HG03521 (cell line): ENCODE results near the gene PRUNE2.
"Not testable (repeated sequence)": the region's sequence is repeated elsewhere in the genome, so short reads cannot be mapped to it uniquely, and the experiment has no call there.

ENCODE experiments used
- ATAC-seq: cut with Tn5 transposase; IDR thresholded peaks from one replicate; pipeline ENCODE4 v1.9.1; 2021; ENCODE audit warnings: mild to moderate bottlenecking, moderate library complexity; ENCODE audit not compliant: unreplicated experiment

Gene PRUNE2

DNA sequence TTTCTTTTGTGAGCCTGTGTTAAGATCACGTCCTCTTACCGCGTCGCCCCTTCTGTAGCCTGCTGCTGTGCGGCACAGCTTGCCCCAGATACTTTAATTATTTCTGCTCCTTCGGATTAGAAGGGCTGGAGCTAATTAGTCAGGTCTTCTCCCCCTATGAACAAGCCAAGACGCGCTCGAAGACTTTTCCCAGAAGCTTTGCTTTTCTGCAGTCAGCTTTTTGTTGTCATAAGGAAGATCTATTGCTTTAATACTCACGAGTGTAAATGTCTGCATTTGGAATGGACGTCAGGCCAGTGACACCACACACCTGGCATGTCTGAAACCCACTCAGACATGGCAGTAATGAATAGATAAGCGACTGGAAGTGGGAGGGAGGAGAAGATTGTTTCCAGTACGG, 37.0 kb downstream of the PRUNE2 start:
- no peak for ATAC-seq

DNA sequence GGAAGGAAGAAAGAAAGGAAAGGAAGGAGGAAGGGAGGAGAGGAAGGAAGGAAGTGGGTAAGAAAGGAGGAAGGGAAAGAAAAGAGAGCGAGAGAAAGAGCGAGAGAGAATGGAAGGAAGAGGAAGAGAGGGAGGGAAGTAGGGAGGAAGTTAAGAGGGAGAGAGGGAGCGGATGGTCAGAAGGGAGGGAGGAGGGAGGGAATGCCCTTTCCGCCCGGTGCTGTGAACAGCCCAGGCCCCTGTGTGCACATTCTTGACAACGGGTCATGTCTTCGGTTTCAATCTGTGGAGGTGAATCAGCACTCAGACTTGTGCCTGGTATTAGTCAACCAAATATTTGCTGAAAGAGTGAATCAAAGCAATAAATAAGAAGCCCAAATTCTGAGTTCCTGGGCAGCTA, 39.2 kb downstream of the PRUNE2 start:
- ATAC-seq, result no peak

DNA sequence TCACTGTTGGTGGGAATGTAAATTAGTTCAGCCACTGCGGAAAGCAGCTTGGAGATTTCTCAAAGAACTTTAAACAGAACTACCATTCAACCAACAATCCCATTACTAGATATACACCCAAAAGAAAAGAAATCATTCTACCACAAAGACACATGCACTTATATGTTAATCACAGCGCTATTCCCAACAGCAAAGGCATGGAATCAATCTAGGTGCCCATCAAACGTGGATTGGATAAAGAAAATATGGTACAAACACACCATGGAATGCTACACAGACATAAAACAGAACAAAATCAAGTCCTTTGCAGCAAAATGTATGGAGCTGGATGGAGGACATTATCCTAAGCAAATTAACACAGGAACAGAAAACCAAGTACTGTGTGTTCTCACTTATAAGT, 42.1 kb downstream of the PRUNE2 start:
- ATAC-seq, result no peak

DNA sequence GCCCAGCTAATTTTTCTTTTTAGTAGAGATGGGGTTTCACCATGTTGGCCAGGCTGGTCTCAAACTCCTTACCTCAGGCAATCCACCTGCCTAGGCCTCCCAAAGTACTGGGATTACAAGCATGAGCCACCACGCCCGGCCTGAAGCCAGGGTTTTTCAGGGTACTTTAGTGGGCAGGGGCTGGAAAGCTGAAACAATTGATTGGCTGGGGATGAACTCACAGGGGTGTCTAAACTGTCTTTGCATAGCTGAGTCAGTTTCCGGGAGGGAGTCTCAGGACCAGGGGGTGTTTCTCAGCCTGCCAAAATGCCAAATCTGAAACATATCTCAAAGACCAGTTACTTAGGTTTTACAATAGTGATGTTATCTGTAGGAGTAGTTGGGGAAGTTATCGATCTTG, 46.1 kb downstream of the PRUNE2 start:
- no peak for ATAC-seq

DNA sequence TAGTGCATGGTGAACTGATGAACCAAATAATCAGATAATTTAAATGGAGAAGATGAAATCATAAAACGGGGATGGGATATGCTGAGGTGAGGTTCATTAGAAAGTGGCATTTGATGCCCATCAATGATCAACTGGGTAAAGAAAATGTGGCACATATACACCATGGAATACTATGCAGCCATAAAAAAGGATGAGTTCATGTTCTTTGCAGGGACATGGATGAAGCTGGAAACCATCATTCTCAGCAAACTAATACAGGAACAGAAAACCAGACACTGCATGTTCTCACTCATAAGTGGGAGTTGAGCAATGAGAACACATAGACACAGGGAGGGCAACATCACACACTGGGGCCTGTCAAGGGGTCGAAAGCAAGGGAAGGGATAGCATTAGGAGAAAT, 47.7 kb downstream of the PRUNE2 start:
- not testable (repeated sequence) for ATAC-seq

DNA sequence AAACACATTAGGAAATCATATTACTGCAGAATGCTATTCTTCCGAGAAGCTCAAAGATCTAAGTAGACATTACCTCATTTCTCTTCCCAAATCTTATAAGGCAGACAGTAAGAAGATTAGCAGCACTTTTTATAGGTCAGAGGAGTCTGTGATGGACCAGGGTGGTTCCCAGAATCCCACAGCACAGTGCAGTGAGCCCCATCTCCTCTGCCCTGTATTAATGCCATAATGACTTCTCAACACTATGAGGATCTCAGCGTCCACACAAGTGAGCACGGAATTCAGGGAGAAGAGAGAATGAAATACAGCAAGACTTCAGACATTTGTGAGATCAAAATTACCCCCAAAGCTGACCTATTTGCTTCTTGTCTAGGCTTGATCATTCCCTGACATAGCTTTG, 49.9 kb downstream of the PRUNE2 start:
- no peak for ATAC-seq

DNA sequence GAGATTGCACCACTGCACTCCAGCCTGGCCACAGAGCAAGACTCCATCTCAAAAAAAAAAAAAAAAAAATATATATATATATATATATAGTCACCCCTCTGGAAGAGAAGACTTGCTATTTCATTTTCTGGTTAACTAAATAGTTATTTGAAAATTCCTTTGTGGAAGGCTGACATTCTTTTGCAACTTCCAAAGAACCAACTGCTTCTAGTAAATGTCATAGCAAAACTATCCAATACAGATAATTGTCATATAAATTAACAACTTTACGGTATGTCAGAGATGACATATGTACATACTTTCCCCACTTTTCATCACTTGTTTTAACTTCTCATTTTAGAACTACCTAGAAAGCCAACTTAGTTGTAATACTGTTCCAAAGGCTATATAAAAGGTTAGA, 50.9 kb downstream of the PRUNE2 start:
- no peak for ATAC-seq

DNA sequence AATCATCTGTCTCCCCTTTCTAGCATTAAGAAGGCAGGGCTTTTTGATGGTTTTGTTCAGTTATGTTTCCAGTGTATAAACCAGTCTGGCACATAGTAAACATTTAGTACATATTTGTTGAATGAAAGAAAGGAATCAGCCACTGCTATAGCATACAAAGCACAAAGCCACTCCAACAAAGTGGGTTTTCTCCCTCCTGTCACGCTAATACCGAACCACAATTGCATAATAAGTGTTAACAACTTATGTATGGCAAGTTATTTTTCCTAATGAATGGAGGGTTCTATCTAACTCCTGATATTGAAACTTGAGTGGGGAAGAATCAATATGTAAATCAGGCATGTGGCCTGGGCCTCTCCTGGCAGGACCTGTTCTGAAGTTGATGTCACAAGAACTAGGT, 53.9 kb downstream of the PRUNE2 start:
- ATAC-seq, result no peak

DNA sequence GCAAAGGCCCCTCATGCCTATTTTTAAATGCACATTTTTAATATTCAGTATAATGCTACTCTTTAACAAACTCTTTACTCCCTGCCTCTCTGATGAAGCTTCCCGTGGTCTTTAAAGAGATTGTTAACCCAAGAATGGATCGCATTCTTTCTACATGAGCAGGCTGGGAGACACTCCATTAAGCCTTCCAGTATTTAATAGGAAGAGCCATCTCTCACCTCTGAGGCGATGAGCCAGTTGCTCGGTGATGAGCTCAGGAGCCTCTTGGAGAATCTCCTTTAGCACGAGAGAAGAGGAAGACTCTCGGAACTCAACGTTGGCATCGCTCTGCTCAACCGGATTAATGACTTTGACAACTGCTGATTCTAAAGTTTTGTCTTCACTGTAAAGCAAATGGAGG, 59.6 kb downstream of the PRUNE2 start:
- ATAC-seq, result no peak

DNA sequence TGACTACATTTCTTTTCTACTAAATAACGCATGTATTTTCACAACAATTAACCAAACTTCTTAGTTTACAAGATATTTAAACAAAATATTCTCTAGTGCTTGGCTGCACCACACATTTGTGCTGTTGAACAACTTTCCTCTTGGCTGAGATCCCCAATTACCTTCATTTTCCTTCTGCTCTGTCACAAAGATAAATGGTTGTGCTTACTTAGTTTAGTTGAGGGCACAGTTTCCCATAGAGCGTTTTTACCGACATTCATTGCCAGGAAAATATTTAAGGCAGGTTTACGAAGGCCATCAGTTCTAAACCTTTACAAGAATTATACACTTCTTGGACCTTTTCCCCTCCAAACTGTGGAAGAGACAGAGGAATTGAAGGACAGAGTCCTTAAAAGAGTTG, 60.7 kb downstream of the PRUNE2 start:
- ATAC-seq, result no peak

DNA sequence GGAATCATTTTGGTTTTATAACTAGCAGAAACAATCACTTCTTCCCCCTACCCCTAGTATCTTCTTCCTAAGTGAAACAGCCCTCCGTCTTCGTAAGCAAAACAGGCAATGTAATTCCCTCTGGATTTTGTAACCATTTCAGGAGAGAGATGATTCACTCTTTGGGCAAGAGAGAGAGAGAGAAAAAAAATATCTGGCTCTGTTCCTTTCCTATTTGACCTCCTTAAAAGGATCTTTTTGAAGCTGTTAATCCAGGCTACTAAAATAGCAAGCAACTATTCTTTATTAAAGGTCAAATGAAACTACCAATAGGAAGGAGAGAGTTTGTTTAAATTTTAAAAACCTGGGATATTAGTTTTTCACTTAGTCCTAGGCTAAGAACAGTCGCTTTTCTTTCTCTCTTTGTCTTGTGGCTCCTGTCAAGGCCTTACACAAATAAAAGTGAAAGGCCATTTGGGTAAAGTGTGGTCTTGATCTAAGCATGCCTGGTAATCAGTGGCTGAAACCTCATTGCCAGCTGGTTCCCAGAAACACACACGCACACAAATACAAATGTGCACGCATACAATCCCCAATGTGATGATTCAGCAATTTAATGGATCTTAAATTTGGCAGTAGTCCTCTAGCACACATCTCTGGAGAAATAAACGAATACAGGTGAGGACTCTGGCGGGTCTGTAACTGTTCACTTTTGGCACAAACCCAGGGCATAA, 70.2 kb downstream of the PRUNE2 start:
- no peak for ATAC-seq

DNA sequence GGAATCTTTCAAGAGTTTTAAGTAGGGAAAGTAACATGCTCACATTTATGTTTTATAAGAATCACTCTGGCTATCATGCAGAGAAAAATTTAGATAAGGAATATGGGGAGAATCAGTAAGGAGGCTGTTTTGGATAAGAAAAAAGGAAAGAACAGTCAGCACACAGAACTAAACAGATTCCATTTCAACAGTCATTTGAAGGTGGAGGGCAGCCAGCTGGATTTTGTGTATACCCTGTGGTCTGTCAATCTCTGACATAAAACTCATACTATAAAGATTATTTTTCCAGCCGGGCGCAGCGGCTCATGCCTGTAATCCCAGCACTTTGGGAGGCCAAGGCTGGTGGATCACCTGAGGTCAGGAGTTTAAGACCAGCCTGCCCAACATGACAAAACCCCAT, 77.5 kb downstream of the PRUNE2 start:
- ATAC-seq, result no peak

DNA sequence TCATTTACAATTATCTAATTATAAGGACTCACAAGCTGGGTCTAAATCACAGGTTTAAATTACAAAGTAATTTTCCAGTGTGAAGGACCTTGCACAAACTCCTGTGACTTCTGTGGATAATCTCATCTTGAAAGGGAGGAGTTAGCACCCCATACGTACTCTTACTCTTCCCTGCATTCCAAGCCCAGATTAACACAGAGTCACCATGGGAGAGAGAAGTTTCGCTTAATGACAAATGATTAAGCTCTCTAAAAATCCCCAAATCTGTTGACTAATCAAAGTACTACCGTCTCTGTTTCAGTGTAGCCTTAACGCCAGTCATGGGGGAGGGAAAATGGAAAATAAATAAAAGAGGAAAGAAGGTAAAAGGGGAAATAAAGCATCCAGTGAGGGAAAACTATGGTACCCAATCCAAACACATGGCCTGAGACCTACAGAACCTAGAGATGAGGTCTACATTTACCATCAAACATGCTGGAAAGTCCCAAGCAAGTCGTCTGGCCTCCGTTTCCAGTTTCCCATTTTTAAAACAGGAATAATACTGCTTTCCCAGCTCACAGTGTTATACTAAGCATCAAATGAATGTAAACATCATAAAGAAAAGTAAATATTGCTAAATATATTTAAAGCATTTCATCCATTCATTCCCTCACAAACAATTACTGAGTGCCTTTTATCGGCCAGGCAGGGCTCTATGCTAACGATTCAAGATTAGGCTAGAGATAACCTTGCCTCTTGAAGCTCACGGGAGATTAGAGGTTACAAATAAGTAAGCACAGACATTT, 78.4 kb downstream of the PRUNE2 start:
- ATAC-seq, result no peak

DNA sequence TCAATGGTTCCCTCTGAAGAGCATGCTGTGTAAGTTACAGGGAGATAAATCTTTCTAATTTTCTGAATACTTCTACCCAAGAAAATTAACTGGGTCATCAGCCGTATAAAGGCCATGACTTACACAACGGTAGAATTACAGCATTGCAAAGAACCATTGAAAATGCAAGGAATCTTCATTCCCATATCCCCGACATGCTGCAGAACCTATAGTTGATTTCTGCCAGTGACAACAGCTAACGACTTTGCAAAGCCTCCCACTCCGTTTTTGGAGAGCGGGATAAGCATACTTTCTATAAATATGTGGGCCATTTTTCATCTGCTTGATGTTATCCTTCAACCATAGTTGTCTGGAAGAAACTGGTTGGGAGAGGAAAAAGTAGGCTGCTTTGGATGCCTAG, 85.5 kb downstream of the PRUNE2 start:
- ATAC-seq, result no peak

DNA sequence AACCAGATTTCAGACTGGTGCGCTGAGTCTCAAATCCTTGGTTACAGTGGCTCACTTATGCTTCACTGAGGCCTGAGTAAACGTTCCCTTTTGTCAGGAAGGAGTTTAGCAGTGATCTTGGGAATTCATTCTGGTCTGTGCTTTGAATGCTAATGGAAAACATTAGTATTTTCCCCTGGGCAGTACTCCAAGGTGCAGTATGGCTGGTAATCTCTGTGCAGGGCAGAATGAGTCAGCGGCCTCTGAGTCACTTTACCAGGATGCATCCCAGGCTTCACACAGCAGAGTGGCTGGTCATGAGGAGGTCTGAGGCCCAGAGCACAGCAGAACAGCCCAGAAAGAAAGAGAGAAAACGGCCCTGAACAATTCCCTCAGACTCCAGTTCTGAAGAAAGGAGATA, 87.6 kb downstream of the PRUNE2 start:
- no peak for ATAC-seq

DNA sequence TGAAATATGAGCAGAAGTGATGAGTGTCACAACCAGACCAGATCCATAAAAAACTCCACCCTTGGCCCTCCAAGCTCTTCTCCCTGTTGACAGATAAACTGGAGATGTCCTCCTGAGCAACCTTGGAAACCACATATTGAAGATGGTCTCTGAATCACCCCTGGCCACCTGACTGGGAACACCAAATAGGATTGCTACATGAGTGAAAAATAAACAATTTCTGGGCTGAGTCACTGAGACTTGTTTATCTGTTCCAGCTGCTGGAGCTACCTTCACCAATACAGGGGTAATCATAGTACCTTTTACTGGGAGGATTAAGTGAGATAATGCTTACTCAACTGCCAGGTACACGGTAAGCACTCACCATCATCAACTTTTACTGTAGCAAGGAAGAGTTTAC, 88.4 kb downstream of the PRUNE2 start:
- ATAC-seq, result no peak

DNA sequence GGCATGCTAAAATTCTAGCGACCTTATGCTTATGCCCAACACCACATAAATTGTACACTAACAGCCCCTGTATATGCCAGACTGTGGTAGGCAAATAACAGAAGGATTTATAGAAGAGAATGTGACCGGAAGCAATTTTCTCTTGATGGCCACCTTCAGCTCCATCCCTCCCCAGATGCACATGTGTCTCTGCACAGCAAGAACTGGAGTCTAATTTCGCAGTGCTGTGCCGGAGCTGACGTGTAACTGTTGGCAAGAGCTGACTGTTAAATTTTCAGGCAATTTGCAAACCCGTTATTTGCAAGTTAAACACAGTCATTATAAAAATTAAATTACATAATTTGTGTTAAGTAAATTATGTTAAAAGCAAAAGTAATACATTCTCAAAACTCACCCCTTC, 93.3 kb downstream of the PRUNE2 start:
- no peak for ATAC-seq

DNA sequence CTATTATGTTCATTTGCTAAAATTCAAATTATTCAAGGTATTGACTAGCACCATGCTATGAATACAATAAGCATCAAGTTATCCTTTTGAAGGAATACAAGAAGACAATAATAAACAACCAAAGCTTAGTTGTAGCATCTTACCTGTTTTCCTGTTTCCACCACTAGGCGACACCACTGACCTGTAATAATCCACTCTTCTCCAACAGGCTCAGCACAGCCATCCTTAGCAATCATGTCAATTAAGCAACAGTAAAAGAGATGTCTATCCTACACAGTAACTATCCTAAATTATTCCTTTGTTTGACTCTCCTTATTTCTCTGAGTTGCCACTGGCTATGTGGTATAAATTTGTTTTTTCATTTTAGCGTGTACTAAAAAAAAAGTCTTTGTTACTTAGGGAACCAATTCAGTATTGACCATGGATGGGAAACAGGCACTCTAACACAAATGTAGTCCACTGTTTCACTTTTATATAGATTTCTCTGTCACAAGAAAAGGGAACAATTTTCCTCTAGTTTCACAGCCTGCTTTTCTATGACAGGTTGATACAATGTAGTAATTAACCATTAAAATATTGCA, 95.4 kb downstream of the PRUNE2 start:
- ATAC-seq, result peak; percentile 90

DNA sequence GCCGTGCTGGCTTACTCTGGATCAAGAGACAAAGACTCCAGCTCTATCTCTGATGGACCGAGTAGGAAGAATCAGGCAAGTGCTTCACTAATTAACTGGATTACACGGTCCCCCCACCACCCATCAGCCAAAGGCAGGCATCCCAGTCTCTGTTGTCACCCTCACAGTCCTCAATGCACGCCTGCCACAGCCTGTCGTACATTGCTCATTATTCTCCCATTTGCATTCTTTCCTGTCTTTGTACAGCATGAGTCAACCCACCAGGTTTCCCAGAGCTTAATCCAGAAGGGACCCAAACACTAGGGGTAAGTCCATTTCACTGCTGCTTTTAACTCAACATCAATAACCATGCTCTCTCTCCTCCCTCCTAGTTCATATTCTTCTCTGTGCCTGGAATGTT, 97.3 kb downstream of the PRUNE2 start:
- no peak for ATAC-seq

DNA sequence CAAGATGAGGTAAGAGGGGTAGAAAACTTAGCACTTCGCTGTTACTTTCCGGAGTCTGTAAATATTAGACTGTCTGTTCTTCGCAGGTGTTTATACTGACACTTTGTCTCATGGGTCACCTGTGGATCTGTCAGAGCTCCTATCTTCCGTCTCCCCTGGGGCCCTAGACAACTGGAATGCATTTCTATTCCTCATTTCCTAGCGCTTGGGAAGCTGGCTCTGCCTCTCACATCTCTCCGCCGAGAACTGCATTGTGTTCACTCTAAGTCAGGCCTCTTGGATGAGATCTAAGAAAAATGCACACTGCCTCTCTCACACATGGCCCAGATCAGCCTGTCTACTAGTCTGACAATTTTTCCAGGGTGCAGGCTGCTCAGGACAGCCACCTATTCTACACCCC, 102.2 kb downstream of the PRUNE2 start:
- no peak for ATAC-seq

DNA sequence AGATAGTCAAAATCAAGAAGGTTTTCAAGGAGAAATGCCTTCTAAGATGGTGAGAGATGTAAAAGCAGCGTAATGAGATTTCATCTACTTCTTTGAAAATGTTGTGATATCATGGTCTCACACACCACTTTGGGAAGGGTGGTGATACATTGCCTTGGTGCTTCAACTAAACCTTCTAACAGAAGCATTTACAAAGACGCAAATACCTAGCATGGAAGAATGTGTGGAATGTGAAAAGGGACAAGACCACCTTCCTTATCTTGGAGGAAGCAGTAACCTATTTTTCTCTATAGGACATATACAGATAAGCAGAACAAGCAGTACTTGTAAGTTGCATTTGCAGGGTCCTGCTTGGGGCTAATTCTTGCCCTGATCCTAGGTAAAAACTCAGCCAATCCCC, 102.8 kb downstream of the PRUNE2 start:
- ATAC-seq, result no peak

DNA sequence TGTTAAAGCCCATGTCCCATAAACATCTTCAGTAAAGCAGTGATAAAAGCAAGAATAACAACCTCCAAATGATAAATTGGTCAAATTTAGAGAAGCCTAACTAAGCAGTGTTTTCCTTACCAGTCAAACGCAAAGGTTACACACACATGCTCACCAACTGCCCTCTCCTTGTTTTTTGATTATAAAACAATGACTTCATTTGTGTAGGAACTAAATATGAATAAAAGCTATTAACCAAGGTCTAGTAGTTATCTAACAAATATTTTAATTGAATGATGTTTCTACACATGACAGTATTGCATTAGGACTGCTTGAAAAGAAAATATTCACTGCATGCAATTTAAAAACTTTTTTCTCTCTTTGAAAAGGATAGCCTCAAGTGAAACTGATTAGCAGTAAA, 105.0 kb downstream of the PRUNE2 start:
- no peak for ATAC-seq
